OCI-LY3 (cell line): Measurements from ENCODE around the gene IL18R1.

Experiments used
- H2AFZ ChIP-seq: fragments of 200-600, 300-600 bp; shearing (Covaris generic); 2 replicates; pipeline ENCODE4 v1.6.0; 2014; ENCODE audit warnings: antibody characterized with exemption, low read depth, low read length
- H3K27ac ChIP-seq: fragments of 200-600, 300-600 bp; sonication (generic); 2 replicates; pipeline ENCODE4 v1.5.1; 2014; ENCODE audit warnings: mild to moderate bottlenecking, low read length, moderate library complexity, mixed read lengths
- H3K27me3 ChIP-seq: fragments of 200-600, 300-600 bp; sonication (generic); 2 replicates; pipeline ENCODE4 v1.6.1; 2014; ENCODE audit warnings: low read depth, low read length, mixed read lengths
- H3K36me3 ChIP-seq: fragments of 200-600, 300-600 bp; sonication (generic); replicated peaks from 2 replicates; pipeline ENCODE3; 2014; ENCODE audit warnings: low read depth, low read length, mixed read lengths
- H3K4me1 ChIP-seq: fragments of 300-600, 200-600 bp; sonication (generic); 2 replicates; pipeline ENCODE4 v1.6.1; 2014; ENCODE audit warnings: low read length, mixed read lengths
- H3K4me2 ChIP-seq: fragments of 200-600, 300-600 bp; sonication (generic); 2 replicates; pipeline ENCODE4 v1.6.1; 2014; ENCODE audit warnings: low read length, mixed read lengths
- H3K4me3 ChIP-seq: fragments of 300-600, 200-600 bp; sonication (generic); 2 replicates; pipeline ENCODE4 v1.5.1; 2014; ENCODE audit warnings: antibody characterized with exemption, mild to moderate bottlenecking, low read length, moderate library complexity
- H3K79me2 ChIP-seq: fragments of 300-600, 200-600 bp; shearing (Covaris generic); 2 replicates; pipeline ENCODE4 v1.6.1; 2014; ENCODE audit warnings: mild to moderate bottlenecking, low read length, mixed read lengths
- H3K9ac ChIP-seq: fragments of 300-600, 200-600 bp; shearing (Covaris generic); 2 replicates; pipeline ENCODE4 v1.6.0; 2014; ENCODE audit warnings: mild to moderate bottlenecking, low read length, moderate library complexity
- H3K9me3 ChIP-seq: fragments of 200-600, 300-600 bp; shearing (Covaris generic); 2 replicates; pipeline ENCODE4 v1.6.1; 2014; ENCODE audit warnings: low read length, mixed read lengths; ENCODE audit not compliant: insufficient read depth
- H4K20me1 ChIP-seq: fragments of 200-600, 300-600 bp; sonication (generic); 2 replicates; pipeline ENCODE4 v1.6.1; 2016; ENCODE audit warnings: low read length, mixed read lengths; ENCODE audit not compliant: insufficient read depth
- EZH2phosphoT487 ChIP-seq: fragments of 200-600 bp; shearing (Covaris generic); IDR thresholded peaks from 2 replicates; pipeline ENCODE4 v1.6.1; 2018; ENCODE audit warnings: antibody characterized with exemption, mixed run types, low read depth
- TF ChIP-seq, protein P1 (sequence below): fragments of 200-600, 300-600 bp; sonication (generic); IDR thresholded peaks from 2 replicates; pipeline ENCODE4 v1.5.1; 2014; ENCODE audit warnings: antibody characterized with exemption, low read length, low read depth

The IL18R1 gene

DNA sequence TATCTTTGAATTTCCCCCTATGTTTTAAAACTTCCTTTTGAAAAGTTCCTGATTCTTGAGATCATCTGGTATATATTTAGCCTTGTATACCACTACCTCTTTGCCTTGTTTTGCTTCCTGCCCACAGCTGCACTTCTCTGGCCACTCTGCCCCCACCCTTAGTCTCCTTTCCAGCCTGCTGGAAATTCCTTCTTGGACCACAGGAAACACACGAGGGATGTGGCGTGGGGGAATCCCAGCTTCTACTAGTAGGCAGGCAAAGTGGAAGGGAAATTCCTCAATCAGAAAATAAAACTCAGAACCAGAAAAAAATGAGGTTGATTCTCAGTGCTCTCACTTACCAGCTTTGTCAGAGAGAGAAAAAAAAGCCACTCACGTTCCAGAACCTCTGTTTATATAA lies 80.7 kb downstream of the IL18R1 start:
- Histone ChIP-seq H3K27ac (peak overlapping the region; percentile 40), H3K9ac (peak overlapping the region; percentile 39; the same call in 1 of the 2 replicates), H3K4me2 (peak overlapping the region; percentile 87), H3K79me2 (no peaks in the 10 kb centered on the region), H3K9me3 (no peaks in the 10 kb centered on the region), H3K27me3 (no peaks in the 10 kb centered on the region), H2AFZ (peak overlapping the region; percentile 56), H4K20me1 (no peaks in the 10 kb centered on the region), H3K4me3 (peak overlapping the region; percentile 59), H3K36me3 (no peaks in the 10 kb centered on the region), H3K4me1 (peaks cover 26% of the 10 kb centered on the region)
- TF ChIP-seq, protein P1, sequence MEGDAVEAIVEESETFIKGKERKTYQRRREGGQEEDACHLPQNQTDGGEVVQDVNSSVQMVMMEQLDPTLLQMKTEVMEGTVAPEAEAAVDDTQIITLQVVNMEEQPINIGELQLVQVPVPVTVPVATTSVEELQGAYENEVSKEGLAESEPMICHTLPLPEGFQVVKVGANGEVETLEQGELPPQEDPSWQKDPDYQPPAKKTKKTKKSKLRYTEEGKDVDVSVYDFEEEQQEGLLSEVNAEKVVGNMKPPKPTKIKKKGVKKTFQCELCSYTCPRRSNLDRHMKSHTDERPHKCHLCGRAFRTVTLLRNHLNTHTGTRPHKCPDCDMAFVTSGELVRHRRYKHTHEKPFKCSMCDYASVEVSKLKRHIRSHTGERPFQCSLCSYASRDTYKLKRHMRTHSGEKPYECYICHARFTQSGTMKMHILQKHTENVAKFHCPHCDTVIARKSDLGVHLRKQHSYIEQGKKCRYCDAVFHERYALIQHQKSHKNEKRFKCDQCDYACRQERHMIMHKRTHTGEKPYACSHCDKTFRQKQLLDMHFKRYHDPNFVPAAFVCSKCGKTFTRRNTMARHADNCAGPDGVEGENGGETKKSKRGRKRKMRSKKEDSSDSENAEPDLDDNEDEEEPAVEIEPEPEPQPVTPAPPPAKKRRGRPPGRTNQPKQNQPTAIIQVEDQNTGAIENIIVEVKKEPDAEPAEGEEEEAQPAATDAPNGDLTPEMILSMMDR: no peak
- no peak for TF ChIP-seq EZH2phosphoT487

DNA sequence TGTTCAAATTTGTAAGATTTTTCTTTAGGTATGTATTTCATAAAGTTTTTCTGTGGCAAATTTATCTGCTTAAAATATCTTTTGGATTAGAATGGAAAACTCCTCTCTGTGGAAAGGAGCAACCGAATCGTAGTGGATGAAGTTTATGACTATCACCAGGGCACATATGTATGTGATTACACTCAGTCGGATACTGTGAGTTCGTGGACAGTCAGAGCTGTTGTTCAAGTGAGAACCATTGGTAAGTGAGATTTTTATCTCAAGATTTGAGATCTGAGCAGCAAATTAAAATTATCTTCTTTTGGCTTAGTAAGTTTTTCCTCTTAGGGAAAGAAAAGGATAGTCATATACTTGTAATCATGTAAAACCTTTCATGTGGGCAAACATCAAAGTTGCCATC lies 81.5 kb downstream of the IL18R1 start:
- Histone ChIP-seq H3K4me3 (no peak overlapping the region), H3K27ac (no peak overlapping the region), H4K20me1 (no peaks in the 10 kb centered on the region), H3K4me2 (no peak overlapping the region), H3K27me3 (no peaks in the 10 kb centered on the region), H3K9me3 (no peaks in the 10 kb centered on the region), H3K9ac (no peak overlapping the region), H3K36me3 (no peaks in the 10 kb centered on the region), H3K79me2 (no peaks in the 10 kb centered on the region), H3K4me1 (peaks cover 25% of the 10 kb centered on the region), H2AFZ (no peak overlapping the region)
- no peak for TF ChIP-seq EZH2phosphoT487
- TF ChIP-seq, protein P1: no peak

DNA sequence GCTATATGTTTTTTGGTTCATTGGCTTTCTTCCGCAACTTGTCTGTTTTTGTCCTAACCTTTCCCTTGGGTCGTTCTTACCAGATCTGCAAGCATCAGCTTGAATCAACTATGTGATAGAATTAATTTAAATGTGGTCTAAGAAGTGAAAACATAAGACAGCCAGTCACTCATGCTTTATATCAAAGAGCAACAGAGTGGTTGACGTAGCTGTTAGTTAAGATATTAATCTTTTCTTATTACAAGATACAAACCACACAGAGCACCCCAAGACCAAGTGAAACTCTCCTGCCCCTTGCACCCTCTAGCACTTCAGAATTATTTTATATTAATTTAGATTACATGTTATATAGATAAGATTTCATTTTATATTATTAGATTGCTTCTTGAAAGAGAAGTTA lies 82.5 kb downstream of the IL18R1 start:
- no peak overlapping the region for H3K27ac ChIP-seq
- H3K79me2 ChIP-seq: no peaks in the 10 kb centered on the region
- peaks cover 34% of the 10 kb centered on the region for H3K4me1 ChIP-seq
- H3K36me3 ChIP-seq: no peaks in the 10 kb centered on the region
- H3K4me3 ChIP-seq: no peak overlapping the region
- H3K9me3 ChIP-seq: no peaks in the 10 kb centered on the region
- H2AFZ ChIP-seq: no peak overlapping the region
- no peak overlapping the region for H3K9ac ChIP-seq
- no peaks in the 10 kb centered on the region for H4K20me1 ChIP-seq
- TF ChIP-seq, protein P1: no peak
- H3K4me2 ChIP-seq: no peak overlapping the region
- no peaks in the 10 kb centered on the region for H3K27me3 ChIP-seq

DNA sequence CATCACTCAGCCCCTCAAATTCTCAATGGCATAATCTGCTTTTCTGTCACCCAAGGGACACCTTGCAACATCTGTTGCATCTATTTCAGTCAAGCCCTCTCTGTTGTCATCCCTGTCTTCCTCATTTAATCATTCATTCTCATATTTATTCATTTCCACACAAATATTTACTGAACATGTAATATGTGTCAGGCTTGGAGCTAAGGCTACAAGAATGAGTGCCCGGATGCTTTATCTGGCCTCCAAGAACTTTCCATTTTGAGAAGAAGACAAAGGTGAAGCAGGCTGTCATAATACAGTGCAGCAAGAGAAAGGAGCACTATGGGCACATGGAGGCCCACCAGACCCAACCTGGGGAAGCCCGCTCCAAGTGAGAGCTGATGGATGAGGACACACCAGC lies 83.0 kb downstream of the IL18R1 start:
- Histone ChIP-seq H3K79me2 (no peaks in the 10 kb centered on the region), H3K4me3 (no peak overlapping the region), H3K9me3 (no peaks in the 10 kb centered on the region), H2AFZ (no peak overlapping the region), H4K20me1 (no peaks in the 10 kb centered on the region), H3K36me3 (no peaks in the 10 kb centered on the region), H3K27me3 (no peaks in the 10 kb centered on the region), H3K4me2 (no peak overlapping the region), H3K27ac (no peak overlapping the region), H3K9ac (no peak overlapping the region), H3K4me1 (peaks cover 37% of the 10 kb centered on the region)
- no peak for TF ChIP-seq EZH2phosphoT487
- TF ChIP-seq, protein P1: no peak
